Measurements from ENCODE around the gene SV2A.

SV2A gene

DNA sequence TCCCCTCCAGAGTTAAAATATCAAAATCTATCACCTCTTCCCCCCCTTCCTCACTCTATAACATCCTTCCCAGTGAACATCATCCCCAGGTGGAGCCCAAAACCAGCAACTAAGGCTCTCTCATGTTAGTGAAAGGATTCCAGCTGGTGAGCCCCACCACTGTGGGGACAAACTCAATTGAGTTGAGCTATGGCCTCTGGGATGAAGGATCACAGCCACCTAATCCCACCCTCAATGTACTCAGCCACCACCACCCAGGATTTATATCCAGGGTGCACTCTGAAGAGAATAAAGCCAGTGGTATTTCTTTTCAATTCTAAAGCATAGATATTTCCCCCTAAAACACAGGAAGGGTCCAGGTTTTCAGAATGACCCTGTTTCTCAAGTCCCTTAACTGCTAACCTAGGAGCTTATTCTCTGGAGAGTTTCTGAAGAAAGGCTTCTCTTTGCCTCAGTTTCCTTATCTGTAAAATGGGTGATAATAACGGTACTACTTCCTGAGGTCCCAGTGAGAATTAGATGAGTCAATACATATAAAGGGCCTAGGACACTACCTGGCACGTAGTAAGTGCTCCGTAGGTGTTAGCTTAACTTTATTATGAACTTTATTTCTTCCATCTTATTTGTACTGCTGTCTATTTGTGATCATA, 33.9 kb downstream of the SV2A start:
- no peaks in the 10 kb centered on the region for H3K36me3 ChIP-seq (replicated peaks; ENCODE audit: insufficient read depth, low read length)
- TF ChIP-seq EZH2phosphoT487 (IDR thresholded peaks at IDR 0.05; ENCODE audit: low read length), result no peak
- TF ChIP-seq, protein P1, sequence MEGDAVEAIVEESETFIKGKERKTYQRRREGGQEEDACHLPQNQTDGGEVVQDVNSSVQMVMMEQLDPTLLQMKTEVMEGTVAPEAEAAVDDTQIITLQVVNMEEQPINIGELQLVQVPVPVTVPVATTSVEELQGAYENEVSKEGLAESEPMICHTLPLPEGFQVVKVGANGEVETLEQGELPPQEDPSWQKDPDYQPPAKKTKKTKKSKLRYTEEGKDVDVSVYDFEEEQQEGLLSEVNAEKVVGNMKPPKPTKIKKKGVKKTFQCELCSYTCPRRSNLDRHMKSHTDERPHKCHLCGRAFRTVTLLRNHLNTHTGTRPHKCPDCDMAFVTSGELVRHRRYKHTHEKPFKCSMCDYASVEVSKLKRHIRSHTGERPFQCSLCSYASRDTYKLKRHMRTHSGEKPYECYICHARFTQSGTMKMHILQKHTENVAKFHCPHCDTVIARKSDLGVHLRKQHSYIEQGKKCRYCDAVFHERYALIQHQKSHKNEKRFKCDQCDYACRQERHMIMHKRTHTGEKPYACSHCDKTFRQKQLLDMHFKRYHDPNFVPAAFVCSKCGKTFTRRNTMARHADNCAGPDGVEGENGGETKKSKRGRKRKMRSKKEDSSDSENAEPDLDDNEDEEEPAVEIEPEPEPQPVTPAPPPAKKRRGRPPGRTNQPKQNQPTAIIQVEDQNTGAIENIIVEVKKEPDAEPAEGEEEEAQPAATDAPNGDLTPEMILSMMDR (IDR thresholded peaks at IDR 0.05; ENCODE audit: low read length), result no peak
- TF ChIP-seq EZH2 (optimal IDR thresholded peaks at IDR 0.05; ENCODE audit: low read depth, low read length), result no peak
- peak overlapping the region; percentile 84; the same call in 1 of the 2 replicates for H3K9ac ChIP-seq (ENCODE audit: low read length)
- DNase-seq, result no peak
- H3K27ac ChIP-seq (ENCODE audit: low read length), result peak overlapping the region; percentile 92; the same call in 1 of the 2 replicates
- H3K9me3 ChIP-seq (replicated peaks; ENCODE audit: insufficient read depth, low read length), result no peaks in the 10 kb centered on the region
- H3K4me3 ChIP-seq (ENCODE audit: low read length), result no peak overlapping the region
- no peaks in the 10 kb centered on the region for H3K27me3 ChIP-seq (replicated peaks; ENCODE audit: insufficient read depth, low read length)
- H3K4me1 ChIP-seq (ENCODE audit: low read length), result peaks cover 16% of the 10 kb centered on the region
- no peaks in the 10 kb centered on the region for H4K20me1 ChIP-seq (ENCODE audit: insufficient read depth, low read length)
- H2AFZ ChIP-seq (ENCODE audit: low read length), result no peak overlapping the region
- peaks cover 45% of the 10 kb centered on the region for H3F3A ChIP-seq (ENCODE audit: insufficient read depth, low read length)
- no peaks in the 10 kb centered on the region for H3K9me2 ChIP-seq (replicated peaks; ENCODE audit: insufficient read depth, low read length)
- H3K4me2 ChIP-seq (ENCODE audit: low read depth, low read length), result peak overlapping the region; percentile 78
- H3K79me2 ChIP-seq (ENCODE audit: low read length), result no peaks in the 10 kb centered on the region

DNA sequence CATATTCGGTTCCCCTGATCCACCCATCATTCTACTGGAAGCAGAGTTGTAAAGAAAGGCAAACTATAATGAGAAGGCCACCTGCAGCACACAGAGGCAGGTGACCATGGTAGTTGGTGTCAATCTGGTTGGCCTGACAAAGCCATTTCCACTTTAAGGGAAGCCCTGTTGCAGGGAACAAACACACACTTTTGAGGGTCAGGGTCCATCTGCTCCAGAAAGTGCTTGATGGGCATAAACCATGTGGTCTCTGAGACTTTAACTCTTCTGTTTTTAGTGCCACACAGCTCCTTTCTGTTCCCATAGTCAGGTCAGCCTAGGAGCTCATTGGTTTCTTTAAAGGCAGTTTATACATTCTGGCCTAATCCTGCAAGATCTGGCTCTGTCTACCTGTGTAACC, 35.8 kb downstream of the SV2A start:
- no peaks in the 10 kb centered on the region for H4K20me1 ChIP-seq (ENCODE audit: insufficient read depth, low read length)
- no peaks in the 10 kb centered on the region for H3K9me3 ChIP-seq (replicated peaks; ENCODE audit: insufficient read depth, low read length)
- DNase-seq, result no peak
- no peak overlapping the region for H3K4me3 ChIP-seq (ENCODE audit: low read length)
- no peak overlapping the region for H3K9ac ChIP-seq (ENCODE audit: low read length)
- H3K4me2 ChIP-seq (ENCODE audit: low read depth, low read length), result no peak overlapping the region
- TF ChIP-seq, protein P1 (IDR thresholded peaks at IDR 0.05; ENCODE audit: low read length), result no peak
- TF ChIP-seq EZH2 (optimal IDR thresholded peaks at IDR 0.05; ENCODE audit: low read depth, low read length) (no peak), EZH2phosphoT487 (IDR thresholded peaks at IDR 0.05; ENCODE audit: low read length) (no peak)
- H3K79me2 ChIP-seq (ENCODE audit: low read length), result no peaks in the 10 kb centered on the region
- peaks cover 16% of the 10 kb centered on the region for H3K4me1 ChIP-seq (ENCODE audit: low read length)
- H3K9me2 ChIP-seq (replicated peaks; ENCODE audit: insufficient read depth, low read length), result no peaks in the 10 kb centered on the region
- no peak overlapping the region for H2AFZ ChIP-seq (ENCODE audit: low read length)
- H3F3A ChIP-seq (ENCODE audit: insufficient read depth, low read length), result peaks cover 29% of the 10 kb centered on the region
- no peaks in the 10 kb centered on the region for H3K36me3 ChIP-seq (replicated peaks; ENCODE audit: insufficient read depth, low read length)
- H3K27me3 ChIP-seq (replicated peaks; ENCODE audit: insufficient read depth, low read length), result no peaks in the 10 kb centered on the region
- H3K27ac ChIP-seq (ENCODE audit: low read length), result no peak overlapping the region

DNA sequence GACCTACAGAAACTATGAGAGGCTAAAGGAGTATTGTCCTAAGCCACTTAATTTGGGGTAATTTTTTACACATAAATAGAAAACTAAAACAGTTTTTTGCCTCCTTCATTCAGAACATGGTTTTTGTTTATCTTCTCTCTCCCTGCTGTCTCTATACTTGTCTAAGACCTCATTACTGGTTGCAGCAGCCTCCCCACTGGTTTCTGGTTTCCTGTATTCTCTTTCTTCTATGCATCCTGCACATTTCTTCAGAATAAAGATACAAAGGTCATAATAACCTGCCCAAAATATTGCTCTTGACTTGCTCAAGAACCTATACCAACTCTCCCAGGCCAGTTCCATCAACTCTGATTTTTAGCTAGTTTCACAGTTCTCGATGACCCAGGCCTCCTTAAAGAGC, 38.1 kb downstream of the SV2A start:
- no peak overlapping the region for H3K4me2 ChIP-seq (ENCODE audit: low read depth, low read length)
- TF ChIP-seq EZH2phosphoT487 (IDR thresholded peaks at IDR 0.05; ENCODE audit: low read length) (no peak), EZH2 (optimal IDR thresholded peaks at IDR 0.05; ENCODE audit: low read depth, low read length) (no peak)
- TF ChIP-seq, protein P1 (IDR thresholded peaks at IDR 0.05; ENCODE audit: low read length), result no peak
- no peaks in the 10 kb centered on the region for H3K27me3 ChIP-seq (replicated peaks; ENCODE audit: insufficient read depth, low read length)
- DNase-seq, result no peak
- H2AFZ ChIP-seq (ENCODE audit: low read length), result no peak overlapping the region
- H3K27ac ChIP-seq (ENCODE audit: low read length), result no peak overlapping the region
- no peaks in the 10 kb centered on the region for H3K79me2 ChIP-seq (ENCODE audit: low read length)
- H3F3A ChIP-seq (ENCODE audit: insufficient read depth, low read length), result peaks cover 8% of the 10 kb centered on the region; the same call in 1 of the 2 replicates
- H4K20me1 ChIP-seq (ENCODE audit: insufficient read depth, low read length), result no peaks in the 10 kb centered on the region
- no peaks in the 10 kb centered on the region for H3K9me2 ChIP-seq (replicated peaks; ENCODE audit: insufficient read depth, low read length)
- no peak overlapping the region for H3K9ac ChIP-seq (ENCODE audit: low read length)
- H3K4me1 ChIP-seq (ENCODE audit: low read length), result peaks cover 8% of the 10 kb centered on the region
- H3K36me3 ChIP-seq (replicated peaks; ENCODE audit: insufficient read depth, low read length), result no peaks in the 10 kb centered on the region
- no peaks in the 10 kb centered on the region for H3K9me3 ChIP-seq (replicated peaks; ENCODE audit: insufficient read depth, low read length)
- no peak overlapping the region for H3K4me3 ChIP-seq (ENCODE audit: low read length)

All from MM.1S (cell line).